Stimulated activated naive B cell treated with anti-CD40 and anti-IgM and Interleukin-4, amounts not matched to agents 10 μg/mL and 1 μg/mL and 100 μg/mL, for 72 hours (primary cell): ENCODE results near the gene FYN.

Experiments
- ATAC-seq, 2 donors: fragments of 150-1000 bp; cut with Tn5 transposase; replicated peaks; 2 replicates each; pipeline ENCODE4 v1.10.0; 2021; ENCODE audit warnings: moderate library complexity in 1 of 2
- DNase-seq: peaks from one replicate; pipeline ENCODE4 v3.0.0; 2021
- H3K27ac Mint-ChIP-seq: one replicate; pipeline ENCODE4 v1.8.0; 2022; ENCODE audit warnings: mild to moderate bottlenecking, mixed read lengths
- H3K27me3 Mint-ChIP-seq, 2 donors: one replicate each; pipeline ENCODE4 v1.8.0; 2022; ENCODE audit warnings: mixed read lengths in 2 of 2
- H3K36me3 Mint-ChIP-seq, 2 donors: one replicate each; pipeline ENCODE4 v1.8.0; 2022; ENCODE audit warnings: mixed read lengths in 2 of 2, mild to moderate bottlenecking in 1 of 2
- H3K4me1 Mint-ChIP-seq, 2 donors: one replicate each; pipeline ENCODE4 v1.8.0; 2022; ENCODE audit warnings: mixed read lengths in 2 of 2, mild to moderate bottlenecking in 1 of 2
- H3K4me3 Mint-ChIP-seq, 2 donors: one replicate each; pipeline ENCODE4 v1.8.0; 2022; ENCODE audit warnings: mild to moderate bottlenecking in 2 of 2, mixed read lengths in 2 of 2, moderate library complexity in 1 of 2
- H3K9me3 Mint-ChIP-seq, 2 donors: one replicate each; pipeline ENCODE4 v1.8.0; 2022; ENCODE audit warnings: mixed read lengths in 2 of 2, mild to moderate bottlenecking in 1 of 2

Gene FYN

DNA sequence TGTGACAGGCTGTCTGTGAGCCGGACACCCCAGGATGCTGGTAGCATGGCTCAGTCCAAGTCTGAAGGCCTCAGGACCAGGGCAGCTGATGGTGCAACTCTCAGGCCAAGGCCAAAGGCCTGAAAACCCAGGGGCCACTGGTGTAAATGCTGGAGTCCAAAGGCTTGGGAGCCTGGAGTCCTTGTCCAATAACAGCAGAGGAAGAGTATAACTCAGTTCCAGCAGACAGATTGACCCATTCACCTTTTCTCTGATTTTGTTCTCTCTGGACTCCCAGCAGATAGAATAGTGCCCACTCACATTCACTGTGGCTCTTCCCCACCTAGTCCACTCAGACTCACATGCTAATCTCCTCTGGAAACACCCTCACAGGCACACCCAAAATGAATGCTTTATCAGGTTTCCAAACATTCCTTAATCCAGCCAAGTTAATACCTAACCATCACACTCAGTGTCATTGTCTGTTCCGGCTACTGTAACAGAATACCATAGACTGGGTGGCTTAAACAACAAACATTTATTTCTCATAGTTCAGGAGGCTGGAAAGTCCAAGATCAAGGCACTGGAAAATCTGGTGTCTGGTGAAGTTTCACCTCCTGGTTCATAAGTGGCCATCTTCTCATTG, 262.6 kb downstream of the FYN start:
- no peak overlapping the region for H3K27ac Mint-ChIP-seq
- H3K4me1 Mint-ChIP-seq, result peaks cover 4 to 6% of the 10 kb centered on the region in 2 donors
- peaks cover 5 to 6% of the 10 kb centered on the region in 2 donors for H3K36me3 Mint-ChIP-seq
- ATAC-seq (no peak), DNase-seq (no peak)
- H3K27me3 Mint-ChIP-seq, result peaks cover 0 to 13% of the 10 kb centered on the region in 2 donors
- H3K4me3 Mint-ChIP-seq, result no peak overlapping the region
- H3K9me3 Mint-ChIP-seq, result peaks cover 4% of the 10 kb centered on the region in 2 donors
